Ovary (tissue), 1 donor: ENCODE results near the gene DUSP7.

ENCODE experiments used
- EP300 ChIP-seq: sonication (generic); formaldehyde crosslinking; IDR thresholded peaks from one replicate; pipeline ENCODE4 v1.6.1; 2017; ENCODE audit warnings: antibody characterized with exemption
- POLR2A ChIP-seq: fragments of 450-650 bp; IDR thresholded peaks from one replicate; pipeline ENCODE4 v1.6.1; 2017; ENCODE audit warnings: antibody characterized with exemption, mild to moderate bottlenecking, moderate library complexity

DNA sequence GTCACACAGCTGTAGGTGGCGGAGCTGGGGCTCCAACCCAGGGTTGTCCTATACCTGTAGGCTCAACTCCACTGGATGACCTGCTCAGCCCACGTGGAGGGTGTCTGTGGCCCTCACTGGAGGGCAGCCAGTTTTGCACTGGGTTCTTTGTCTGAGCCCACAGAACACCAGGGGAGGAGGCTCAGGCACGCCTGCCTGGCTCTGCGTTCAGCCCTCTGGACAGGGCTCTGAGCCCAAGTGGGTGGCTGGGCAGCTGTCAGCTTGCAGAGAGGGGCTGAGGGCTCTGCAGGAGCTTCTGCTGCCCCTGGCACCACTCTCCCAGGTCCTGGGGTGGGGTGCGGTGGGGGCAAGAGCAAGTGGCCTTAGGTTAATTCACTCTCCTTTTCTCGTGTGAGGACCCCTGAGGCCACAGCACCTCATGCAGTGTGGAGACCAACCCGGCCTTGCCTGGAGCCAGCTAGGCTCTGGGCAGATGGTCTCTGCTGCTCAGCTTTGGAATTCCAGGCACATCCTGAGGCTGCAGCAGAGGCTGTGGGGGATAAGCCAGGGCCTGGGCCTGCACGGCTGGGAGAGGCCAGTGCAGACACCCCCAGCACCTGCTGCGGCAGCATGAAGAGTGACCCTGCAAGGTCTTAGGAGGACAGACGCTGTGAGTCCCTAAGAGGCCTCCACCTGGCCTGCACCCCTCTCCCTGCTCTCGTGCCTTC, 23.5 kb downstream of the DUSP7 start:
- TF ChIP-seq EP300 (no peak), POLR2A (no peak)
